ENCODE results near the gene NPEPL1.

The NPEPL1 gene

GRCh38 chr20:58762120-58762519, 69.5 kb downstream of the NPEPL1 start:
- H3K36me3 Mint-ChIP-seq (ENCODE audit: low read depth), result no peaks in the 10 kb centered on the region
- peaks cover 6% of the 10 kb centered on the region for H3K4me1 Mint-ChIP-seq
- H3K27ac Mint-ChIP-seq, result no peak overlapping the region
- peaks cover 25% of the 10 kb centered on the region for H3K27me3 Mint-ChIP-seq (ENCODE audit: low read depth)
- peaks cover 22% of the 10 kb centered on the region for H3K9me3 Mint-ChIP-seq
- H3K4me3 Mint-ChIP-seq, result no peak overlapping the region
- TF ChIP-seq CTCF (IDR thresholded peaks at IDR 0.05; ENCODE audit: unreplicated experiment in 3 of 3), result no peak

GRCh38 chr20:58763076-58763475, 70.5 kb downstream of the NPEPL1 start:
- H3K4me3 Mint-ChIP-seq, result no peak overlapping the region
- no peaks in the 10 kb centered on the region for H3K36me3 Mint-ChIP-seq (ENCODE audit: low read depth)
- H3K4me1 Mint-ChIP-seq, result peaks cover 6% of the 10 kb centered on the region
- H3K27me3 Mint-ChIP-seq (ENCODE audit: low read depth), result peaks cover 23% of the 10 kb centered on the region
- H3K27ac Mint-ChIP-seq, result no peak overlapping the region
- H3K9me3 Mint-ChIP-seq, result peaks cover 22% of the 10 kb centered on the region
- no peak for TF ChIP-seq CTCF (IDR thresholded peaks at IDR 0.05; ENCODE audit: unreplicated experiment in 3 of 3)
